GM21619 (cell line): ENCODE measurements around the gene SNX19.
"Not testable (repeated sequence)": the region's sequence is repeated elsewhere in the genome, so short reads cannot be mapped to it uniquely, and the experiment has no call there.

Experiments
- ATAC-seq: cut with Tn5 transposase; IDR thresholded peaks from one replicate; pipeline ENCODE4 v1.9.1; 2021; ENCODE audit not compliant: unreplicated experiment

The SNX19 gene

GRCh38 chr11:130916238-130916855 is at the start of gene SNX19:
Gene SNX19 (minus strand): TSS chr11:130916479. CDS start chr11:130915939, 540 bp downstream.
- ATAC-seq: peak; percentile 99

GRCh38 chr11:130964058-130964792 is 47.9 kb upstream of the SNX19 start:
- ATAC-seq: no peak

- no peak for ATAC-seq
Observed at GRCh38 chr11:130947889-130948288, 31.6 kb upstream of the SNX19 start.

- no peak for ATAC-seq
Observed at GRCh38 chr11:130947481-130947880, 31.2 kb upstream of the SNX19 start.

- no peak for ATAC-seq
Observed at GRCh38 chr11:130947058-130947457, 30.8 kb upstream of the SNX19 start.

- no peak for ATAC-seq
Observed at GRCh38 chr11:130945896-130946295, 29.6 kb upstream of the SNX19 start.

- no peak for ATAC-seq
Observed at GRCh38 chr11:130940706-130941105, 24.4 kb upstream of the SNX19 start.

- ATAC-seq: no peak
Observed at GRCh38 chr11:130937051-130937450, 20.8 kb upstream of the SNX19 start.

GRCh38 chr11:130932086-130932712 is 15.9 kb upstream of the SNX19 start:
- ATAC-seq: no peak

GRCh38 chr11:130924750-130925149 is 8.5 kb upstream of the SNX19 start:
- no peak for ATAC-seq

- ATAC-seq: not testable (repeated sequence)
Observed at GRCh38 chr11:130920612-130921011, 4.3 kb upstream of the SNX19 start.

- no peak for ATAC-seq
Observed at GRCh38 chr11:130918081-130918480, 1.8 kb upstream of the SNX19 start.

- no peak for ATAC-seq
Observed at GRCh38 chr11:130916910-130917309, 631 bp upstream of the SNX19 start.

- peak; percentile 2 for ATAC-seq
Observed at GRCh38 chr11:130915603-130916237, 559 bp downstream of the SNX19 start.

GRCh38 chr11:130913268-130913667 is 3.0 kb downstream of the SNX19 start:
- no peak for ATAC-seq

GRCh38 chr11:130912552-130912951 is 3.7 kb downstream of the SNX19 start:
- no peak for ATAC-seq

GRCh38 chr11:130911306-130911705 is 5.0 kb downstream of the SNX19 start:
- no peak for ATAC-seq

- no peak for ATAC-seq
Observed at GRCh38 chr11:130909650-130910049, 6.6 kb downstream of the SNX19 start.

- ATAC-seq: no peak
Observed at GRCh38 chr11:130908770-130909625, 7.3 kb downstream of the SNX19 start.

GRCh38 chr11:130908061-130908460 is 8.2 kb downstream of the SNX19 start:
- ATAC-seq: no peak

GRCh38 chr11:130907229-130907628 is 9.1 kb downstream of the SNX19 start:
- no peak for ATAC-seq
